IPS-NIHi7 (cell line): ENCODE measurements around the gene SCYL2.

ENCODE experiments used
- DNase-seq: peaks from one replicate; pipeline ENCODE4 v3.0.0; 2012; ENCODE audit warnings: mixed read lengths; ENCODE audit errors: extremely low spot score

Gene SCYL2

DNA sequence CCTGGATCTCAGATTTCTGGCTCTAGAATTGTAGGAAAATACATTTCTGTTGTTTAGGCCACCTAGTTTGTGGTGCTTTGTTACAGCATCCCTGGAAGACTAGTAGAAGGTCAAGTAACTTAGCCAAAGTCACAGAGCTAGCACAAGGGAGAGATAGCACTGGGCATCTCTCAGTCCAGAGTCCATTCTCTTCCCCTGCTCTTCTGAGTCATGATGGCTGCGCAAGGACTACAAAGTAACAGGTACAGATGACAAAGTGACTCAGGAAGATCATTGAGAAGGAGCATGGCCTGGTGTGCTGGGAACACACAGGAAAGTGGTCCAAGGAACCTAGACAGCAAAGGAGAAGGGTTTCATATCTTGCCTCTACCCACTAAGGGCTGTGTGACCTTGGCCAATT, 109.2 kb downstream of the SCYL2 start:
- no peak for DNase-seq

- DNase-seq = no peak
Observed at GRCh38 chr12:100381379-100381778, 114.4 kb downstream of the SCYL2 start.

GRCh38 chr12:100382338-100382737, 115.4 kb downstream of the SCYL2 start:
- DNase-seq = no peak

DNA sequence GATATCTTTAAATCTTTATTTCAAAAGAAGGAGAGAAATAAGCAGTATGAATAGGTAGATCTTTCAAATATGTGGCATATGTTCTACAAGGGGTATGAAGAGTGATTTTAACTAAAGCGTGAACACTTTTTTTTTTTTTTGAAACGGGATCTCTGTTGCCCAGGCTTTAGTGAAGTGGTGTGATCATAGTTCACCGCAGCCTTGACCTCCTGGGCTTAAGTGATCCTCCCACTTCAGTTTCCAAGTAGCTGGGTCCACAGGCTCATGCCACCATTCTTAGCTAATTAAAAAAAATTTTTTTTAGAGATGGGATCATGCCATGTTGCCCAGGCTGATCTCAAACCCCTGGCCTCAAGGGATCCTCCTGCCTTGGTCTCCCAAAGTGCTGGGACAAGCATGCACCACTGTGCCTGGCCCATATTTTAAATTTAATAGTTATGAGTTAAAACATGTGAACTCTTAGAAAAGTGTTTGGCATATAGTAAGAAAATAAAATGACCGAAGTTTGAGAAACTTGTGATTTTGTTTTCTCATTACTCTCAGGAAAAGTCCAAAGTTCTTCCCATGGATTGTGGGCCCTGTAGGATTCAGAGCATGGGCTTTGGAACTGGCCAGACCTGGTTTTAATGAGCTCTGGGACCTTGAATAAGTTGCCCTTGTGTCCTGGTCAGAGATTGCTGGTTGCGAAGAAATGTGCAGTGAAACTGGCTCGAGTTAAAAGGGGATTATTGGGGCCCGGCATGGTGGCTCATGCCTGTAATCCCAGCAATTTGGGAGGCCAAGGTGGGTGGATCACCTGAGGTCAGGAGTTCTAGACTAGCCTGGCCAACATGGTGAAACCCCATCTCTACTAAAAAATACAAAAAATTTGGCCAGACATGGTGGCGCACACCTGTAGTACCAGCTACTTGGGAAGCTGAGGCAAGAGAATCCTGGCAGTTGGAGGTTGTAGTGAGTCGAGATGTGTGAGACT, 116.9 kb downstream of the SCYL2 start:
- no peak for DNase-seq

DNA sequence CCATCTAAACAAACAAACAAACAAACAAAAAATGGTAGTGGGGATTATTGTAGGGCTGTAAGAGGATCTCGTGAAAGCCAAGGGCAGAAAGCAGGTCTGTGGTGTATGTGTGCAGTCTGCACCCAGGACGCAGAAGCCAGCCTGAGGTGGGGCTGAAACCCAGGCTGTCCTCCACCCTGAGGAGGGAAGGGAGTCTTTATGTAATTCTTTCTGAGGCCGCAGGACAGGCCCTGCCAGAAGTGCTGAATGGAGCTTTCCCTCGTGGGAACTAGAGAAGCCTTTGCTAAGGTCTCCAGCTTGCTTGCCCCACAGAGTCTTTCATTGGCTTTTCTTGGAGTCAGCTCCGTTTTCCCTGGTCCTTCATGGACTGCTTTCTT, 117.6 kb downstream of the SCYL2 start:
- DNase-seq = no peak

GRCh38 chr12:100388382-100388781, 121.4 kb downstream of the SCYL2 start:
- DNase-seq = no peak
